ENCODE data around the gene KCNT1. TPM values are rescaled to one million over a fixed set of nuclear protein-coding genes. Genes with fewer than 3 reads are reported as not detected.

KCNT1 gene
- total RNA-seq, 2 experiments from 2014 or later: 0.11 to 0.22 TPM

DNA sequence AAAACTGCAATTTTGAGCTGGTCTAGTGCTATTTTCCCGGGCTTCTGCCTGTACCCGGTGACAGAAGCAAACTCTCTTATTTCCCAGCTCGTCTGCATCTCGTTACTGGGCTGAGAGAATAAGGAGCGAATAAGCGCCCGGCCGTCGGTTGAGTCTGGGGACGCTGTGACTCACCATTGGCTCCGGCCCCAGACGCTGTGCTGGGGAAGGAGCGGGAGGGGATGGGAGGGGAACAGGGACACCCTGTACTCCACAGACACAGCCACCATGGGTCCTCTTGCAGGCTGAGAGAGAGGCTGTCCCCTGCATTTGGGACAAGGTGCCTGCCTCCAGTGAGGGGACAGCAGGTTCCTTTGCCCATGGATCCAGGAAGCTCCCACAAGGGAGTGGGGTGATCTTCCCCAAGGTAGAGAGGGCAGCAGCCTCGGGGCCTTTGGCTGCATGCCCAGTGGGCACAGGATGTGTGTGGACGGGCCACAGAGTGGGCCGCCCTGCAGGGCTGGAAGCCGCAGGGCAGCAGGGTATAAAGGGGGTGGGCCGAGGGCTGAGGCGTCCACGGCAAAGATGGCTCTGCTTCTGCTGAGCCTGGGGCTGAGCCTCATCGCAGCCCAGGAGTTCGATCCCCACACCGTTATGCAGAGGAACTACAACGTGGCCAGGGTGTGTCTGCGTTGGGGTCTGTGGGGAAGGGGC is 39.1 kb upstream of the KCNT1 start, which contains the start of gene LCN9:
Gene LCN9 (plus strand): TSS at position 552 of the 693 bp plus-strand sequence. CDS start 13 bp downstream, at position 565.
- Mint-ChIP-seq H3K9me3 (no peaks in the 10 kb centered on the region), H3K4me1 (ENCODE audit: low read depth) (no peaks in the 10 kb centered on the region), H3K27ac (no peak within 1 kb of the TSS), H3K4me3 (no peak within 1 kb of the TSS), H3K36me3 (ENCODE audit: low read depth) (no peaks in the 10 kb centered on the region), H3K27me3 (no peaks in the 10 kb centered on the region)
- no peaks in the 10 kb centered on the region for H3K4me1 ChIP-seq (ENCODE audit: insufficient read depth, low read length)
- H3K9me3 ChIP-seq (ENCODE audit: control insufficient read depth in 1 of 2, insufficient read depth in 1 of 2, low read length in 2 of 2): peaks cover 0 to 11% of the 10 kb centered on the region in 2 experiments
- DNase-seq: no peak
- intact Hi-C loops (cut with DNase I, micrococcal nuclease): no loop called here
- CTCF ChIA-PET: no interaction called here
- H3K4me3 ChIP-seq (ENCODE audit: low read length): no peak within 1 kb of the TSS
- no peak for ATAC-seq (ENCODE audit: poor library complexity)
- H3K27me3 ChIP-seq (ENCODE audit: control insufficient read depth in 1 of 2, insufficient read depth in 2 of 2, low read length in 2 of 2): no peaks in the 10 kb centered on the region
- POLR2A ChIA-PET: no interaction called here
- no peak within 1 kb of the TSS for H3K27ac ChIP-seq (ENCODE audit: low read depth in 1 of 2, low read length in 2 of 2)
- no peaks in the 10 kb centered on the region for H3K36me3 ChIP-seq (ENCODE audit: insufficient read depth, low read length)
- TF ChIP-seq CTCF (IDR thresholded peaks at IDR 0.05): no peak

- Mint-ChIP-seq H3K9me3 (no peaks in the 10 kb centered on the region), H3K27me3 (no peaks in the 10 kb centered on the region), H3K27ac (no peak overlapping the region), H3K4me3 (no peak overlapping the region), H3K4me1 (ENCODE audit: low read depth) (no peaks in the 10 kb centered on the region), H3K36me3 (ENCODE audit: low read depth) (no peaks in the 10 kb centered on the region)
- Histone ChIP-seq H3K27ac (ENCODE audit: low read depth in 1 of 2, low read length in 2 of 2) (no peak overlapping the region), H3K36me3 (ENCODE audit: insufficient read depth, low read length) (no peaks in the 10 kb centered on the region), H3K4me3 (ENCODE audit: low read length) (no peak overlapping the region), H3K9me3 (ENCODE audit: control insufficient read depth in 1 of 2, insufficient read depth in 1 of 2, low read length in 2 of 2) (peaks cover 0 to 11% of the 10 kb centered on the region in 2 experiments), H3K4me1 (ENCODE audit: insufficient read depth, low read length) (no peaks in the 10 kb centered on the region), H3K27me3 (ENCODE audit: control insufficient read depth in 1 of 2, insufficient read depth in 2 of 2, low read length in 2 of 2) (no peaks in the 10 kb centered on the region)
- intact Hi-C loops (cut with DNase I, micrococcal nuclease): no loop called here
- TF ChIP-seq CTCF (IDR thresholded peaks at IDR 0.05): no peak
- ATAC-seq (ENCODE audit: poor library complexity) (no peak), DNase-seq (no peak)
- ChIA-PET CTCF (no interaction called here), POLR2A (no interaction called here)
Measured at GRCh38 chr9:135663451-135663770, 38.6 kb upstream of the KCNT1 start.

- intact Hi-C loops (cut with DNase I, micrococcal nuclease): no loop called here
- TF ChIP-seq CTCF (IDR thresholded peaks at IDR 0.05): no peak
- Histone ChIP-seq H3K27ac (ENCODE audit: low read depth in 1 of 2, low read length in 2 of 2) (no peak overlapping the region), H3K27me3 (ENCODE audit: control insufficient read depth in 1 of 2, insufficient read depth in 2 of 2, low read length in 2 of 2) (no peaks in the 10 kb centered on the region), H3K36me3 (ENCODE audit: insufficient read depth, low read length) (no peaks in the 10 kb centered on the region), H3K9me3 (ENCODE audit: control insufficient read depth in 1 of 2, insufficient read depth in 1 of 2, low read length in 2 of 2) (peaks cover 0 to 11% of the 10 kb centered on the region in 2 experiments), H3K4me1 (ENCODE audit: insufficient read depth, low read length) (no peaks in the 10 kb centered on the region), H3K4me3 (ENCODE audit: low read length) (no peak overlapping the region)
- Mint-ChIP-seq H3K4me1 (ENCODE audit: low read depth) (no peaks in the 10 kb centered on the region), H3K27ac (no peak overlapping the region), H3K4me3 (no peak overlapping the region), H3K27me3 (no peaks in the 10 kb centered on the region), H3K36me3 (ENCODE audit: low read depth) (no peaks in the 10 kb centered on the region), H3K9me3 (no peaks in the 10 kb centered on the region)
- no peak for DNase-seq
- ATAC-seq (ENCODE audit: poor library complexity): no peak
- POLR2A ChIA-PET: no interaction called here
- CTCF ChIA-PET: no interaction called here
Measured at GRCh38 chr9:135663857-135664256, 38.1 kb upstream of the KCNT1 start.

All from CD4-positive, alpha-beta T cell (primary cell).